Islet of Langerhans (tissue), 1 donor: ENCODE measurements around the gene EPHB6.

Experiments used
- FAIRE-seq: peaks from one replicate; lab custom pipeline; 2011; peaks lifted over from hg19 to GRCh38; lab: Jason Lieb, UNC

Gene EPHB6

DNA sequence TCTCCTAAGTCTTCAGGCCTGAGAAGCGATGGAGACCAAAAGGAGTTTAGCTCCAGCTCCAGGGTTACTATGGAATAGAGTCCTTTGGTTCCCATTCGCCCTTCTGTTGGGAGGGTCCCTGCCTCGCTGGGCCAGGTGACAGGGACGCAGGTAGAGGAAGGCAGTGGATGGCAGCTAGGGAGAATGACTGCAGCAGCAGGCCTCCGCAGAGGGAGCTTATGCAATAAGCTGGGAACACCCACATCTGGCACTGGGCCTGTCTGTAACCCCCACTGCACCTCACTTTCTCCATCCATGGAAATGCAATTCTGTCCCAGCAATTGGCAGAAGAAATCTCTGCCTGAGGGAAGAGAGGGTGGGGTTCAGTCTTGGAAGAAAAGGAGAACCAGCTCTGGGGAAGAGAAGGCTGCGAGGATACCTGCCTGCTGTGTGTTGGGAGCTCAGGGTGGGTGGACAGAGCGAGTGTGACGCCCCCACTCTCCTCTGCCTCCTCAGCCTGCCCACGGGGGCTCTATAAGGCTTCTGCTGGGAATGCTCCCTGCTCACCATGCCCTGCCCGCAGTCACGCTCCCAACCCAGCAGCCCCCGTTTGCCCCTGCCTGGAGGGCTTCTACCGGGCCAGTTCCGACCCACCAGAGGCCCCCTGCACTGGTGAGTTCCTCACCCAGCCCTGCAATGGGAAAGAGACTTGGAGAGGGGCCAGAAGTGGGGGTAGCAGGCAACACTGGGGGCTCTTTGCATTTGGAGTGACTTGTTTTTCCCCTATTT, 10.3 kb downstream of the EPHB6 start:
- no peak for FAIRE-seq

DNA sequence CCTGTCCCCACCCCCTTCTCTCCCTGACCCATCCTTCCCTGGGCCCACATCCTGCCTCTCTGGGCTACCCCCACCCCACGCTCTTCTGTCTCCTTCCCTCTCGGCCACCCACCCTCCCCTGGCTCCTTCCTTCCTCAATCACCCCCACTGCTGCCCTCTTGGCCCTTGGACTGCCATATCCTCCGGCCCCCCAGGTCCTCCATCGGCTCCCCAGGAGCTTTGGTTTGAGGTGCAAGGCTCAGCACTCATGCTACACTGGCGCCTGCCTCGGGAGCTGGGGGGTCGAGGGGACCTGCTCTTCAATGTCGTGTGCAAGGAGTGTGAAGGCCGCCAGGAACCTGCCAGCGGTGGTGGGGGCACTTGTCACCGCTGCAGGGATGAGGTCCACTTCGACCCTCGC, 10.9 kb downstream of the EPHB6 start:
- FAIRE-seq = no peak

DNA sequence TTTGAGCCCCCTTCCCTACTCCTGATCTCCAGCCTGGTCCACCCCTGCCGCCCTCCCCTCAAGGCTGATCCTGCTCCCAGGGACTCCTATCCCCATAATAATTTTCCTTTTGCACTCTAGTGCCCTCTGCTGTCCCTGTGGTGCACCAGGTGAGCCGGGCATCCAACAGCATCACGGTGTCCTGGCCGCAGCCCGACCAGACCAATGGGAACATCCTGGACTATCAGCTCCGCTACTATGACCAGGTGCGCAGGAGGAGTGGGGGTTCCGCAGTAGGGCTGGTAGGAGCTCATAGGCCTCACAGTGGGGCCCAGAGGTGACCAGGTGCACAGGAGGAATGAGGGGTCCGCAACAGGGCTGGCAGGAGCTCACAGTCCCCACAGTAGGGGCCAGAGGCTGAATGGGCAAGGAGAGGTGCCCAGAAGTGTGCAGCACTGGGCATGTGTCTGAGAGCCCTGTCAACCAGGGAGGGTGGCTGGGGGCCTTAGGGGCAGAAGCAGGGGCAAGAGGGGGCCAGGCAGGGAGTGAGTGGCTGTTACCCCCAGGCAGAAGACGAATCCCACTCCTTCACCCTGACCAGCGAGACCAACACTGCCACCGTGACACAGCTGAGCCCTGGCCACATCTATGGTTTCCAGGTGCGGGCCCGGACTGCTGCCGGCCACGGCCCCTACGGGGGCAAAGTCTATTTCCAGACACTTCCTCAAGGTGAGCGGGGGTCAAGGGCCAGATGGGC, 11.7 kb downstream of the EPHB6 start:
- no peak for FAIRE-seq

DNA sequence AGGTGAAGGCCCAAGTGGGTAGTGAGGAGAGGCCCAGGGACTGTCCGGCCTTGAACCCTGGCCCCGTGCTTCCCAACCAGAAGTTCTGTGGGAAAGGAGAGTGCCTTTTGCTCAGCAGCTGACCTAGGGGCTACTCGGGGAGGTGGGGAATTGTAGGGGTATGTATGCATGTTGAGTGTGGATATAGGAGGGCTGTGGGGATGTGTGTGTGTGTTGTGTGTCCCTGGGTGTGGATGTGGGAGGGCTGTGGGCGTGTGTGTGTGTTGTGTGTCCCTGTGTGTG, 12.2 kb downstream of the EPHB6 start:
- FAIRE-seq = no peak

DNA sequence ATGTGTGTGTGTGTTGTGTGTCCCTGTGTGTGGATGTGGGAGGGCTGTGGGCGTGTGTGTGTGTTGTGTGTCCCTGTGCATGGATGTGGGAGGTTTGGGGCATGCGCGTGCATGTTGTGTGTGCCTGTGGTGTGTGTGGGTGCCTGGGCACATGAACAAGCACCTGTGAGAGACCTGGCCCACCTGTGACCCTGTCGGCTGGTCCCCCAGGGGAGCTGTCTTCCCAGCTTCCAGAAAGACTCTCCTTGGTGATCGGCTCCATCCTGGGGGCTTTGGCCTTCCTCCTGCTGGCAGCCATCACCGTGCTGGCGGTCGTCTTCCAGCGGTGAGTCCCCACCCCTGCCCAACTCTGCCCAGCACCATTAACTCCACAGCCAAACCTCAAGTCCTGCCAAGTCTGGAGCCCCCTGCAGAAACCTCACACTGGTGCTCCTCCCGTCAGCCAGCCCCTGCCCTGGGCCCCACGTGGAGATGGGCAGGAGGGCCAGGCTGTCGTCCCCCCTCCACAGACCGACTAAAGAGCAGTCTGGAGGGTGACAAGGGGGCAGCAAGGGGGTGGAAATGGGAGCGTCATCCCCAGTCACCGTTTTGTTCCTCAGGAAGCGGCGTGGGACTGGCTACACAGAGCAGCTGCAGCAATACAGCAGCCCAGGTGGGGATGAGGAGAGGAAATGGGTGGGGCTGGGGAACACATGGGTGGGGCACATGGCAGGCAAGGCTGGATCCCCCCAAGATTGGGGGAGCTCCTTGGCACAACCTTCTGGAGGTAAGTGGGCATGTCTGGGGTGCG, 12.7 kb downstream of the EPHB6 start:
- FAIRE-seq = no peak

DNA sequence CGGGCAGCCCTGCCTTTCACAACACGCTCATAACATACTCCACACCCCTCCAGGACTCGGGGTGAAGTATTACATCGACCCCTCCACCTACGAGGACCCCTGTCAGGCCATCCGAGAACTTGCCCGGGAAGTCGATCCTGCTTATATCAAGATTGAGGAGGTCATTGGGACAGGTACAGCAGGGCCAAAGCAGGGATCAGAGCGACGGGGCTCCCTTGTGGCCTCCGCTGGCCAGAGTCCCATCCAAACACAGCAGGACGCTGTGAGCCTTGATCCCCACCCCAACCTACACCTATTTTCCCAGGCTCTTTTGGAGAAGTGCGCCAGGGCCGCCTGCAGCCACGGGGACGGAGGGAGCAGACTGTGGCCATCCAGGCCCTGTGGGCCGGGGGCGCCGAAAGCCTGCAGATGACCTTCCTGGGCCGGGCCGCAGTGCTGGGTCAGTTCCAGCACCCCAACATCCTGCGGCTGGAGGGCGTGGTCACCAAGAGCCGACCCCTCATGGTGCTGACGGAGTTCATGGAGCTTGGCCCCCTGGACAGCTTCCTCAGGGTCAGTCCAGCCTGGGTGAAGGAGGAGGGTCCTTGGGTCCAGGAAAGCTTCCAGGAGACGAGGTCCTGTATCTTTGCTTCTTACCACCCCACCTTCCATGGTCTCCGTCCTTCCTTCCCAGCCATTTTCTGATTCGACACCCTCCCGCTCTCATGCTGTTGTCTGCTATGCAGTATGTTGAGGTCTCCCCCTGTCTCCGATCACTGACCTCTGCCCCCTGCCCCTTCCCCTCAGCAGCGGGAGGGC, 13.5 kb downstream of the EPHB6 start:
- FAIRE-seq = no peak

DNA sequence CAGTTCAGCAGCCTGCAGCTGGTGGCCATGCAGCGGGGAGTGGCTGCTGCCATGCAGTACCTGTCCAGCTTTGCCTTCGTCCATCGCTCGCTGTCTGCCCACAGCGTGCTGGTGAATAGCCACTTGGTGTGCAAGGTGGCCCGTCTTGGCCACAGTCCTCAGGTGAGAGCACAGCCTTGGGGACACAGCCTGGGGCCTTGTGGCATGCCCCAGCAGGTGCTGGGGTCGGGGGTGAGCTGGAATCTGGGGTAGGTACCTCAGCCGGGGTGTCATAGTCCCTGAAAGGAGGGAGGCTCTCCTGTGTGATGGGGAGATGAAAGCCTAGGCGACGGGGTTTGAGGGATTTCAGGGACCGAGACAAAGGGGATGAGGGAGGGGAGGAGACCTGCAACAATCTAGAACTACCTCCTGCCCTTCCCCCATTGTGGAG, 14.1 kb downstream of the EPHB6 start:
- FAIRE-seq = no peak

DNA sequence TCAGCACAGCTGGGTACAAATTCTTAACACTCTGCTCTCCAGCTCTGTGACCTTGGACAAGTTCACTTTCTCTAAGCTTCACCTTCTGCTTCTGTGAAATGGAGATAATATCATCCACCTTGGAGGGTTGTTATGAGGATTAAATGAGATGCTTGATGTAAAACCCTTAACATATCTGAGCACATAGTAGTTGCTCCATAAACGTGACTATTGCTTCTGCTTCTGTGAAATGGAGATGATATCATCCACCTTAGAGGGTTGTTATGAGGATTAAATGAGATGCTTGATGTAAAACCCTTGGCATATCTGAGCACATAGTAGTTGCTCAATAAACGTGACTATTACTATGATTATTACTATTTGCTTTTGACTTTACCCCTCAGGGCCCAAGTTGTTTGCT, 14.6 kb downstream of the EPHB6 start:
- FAIRE-seq = no peak

DNA sequence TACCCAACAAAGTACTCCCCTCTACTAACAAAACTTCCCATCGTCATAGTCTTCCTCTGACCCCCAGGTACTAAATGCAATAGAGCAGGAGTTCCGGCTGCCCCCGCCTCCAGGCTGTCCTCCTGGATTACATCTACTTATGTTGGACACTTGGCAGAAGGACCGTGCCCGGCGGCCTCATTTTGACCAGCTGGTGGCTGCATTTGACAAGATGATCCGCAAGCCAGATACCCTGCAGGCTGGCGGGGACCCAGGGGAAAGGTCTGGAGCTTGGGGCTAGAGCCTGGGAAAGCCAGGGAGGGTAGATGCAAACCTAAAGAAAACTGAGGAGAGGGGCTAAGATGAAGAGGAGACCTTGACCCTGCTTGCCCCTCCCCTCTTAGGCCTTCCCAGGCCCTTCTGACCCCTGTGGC, 15.3 kb downstream of the EPHB6 start:
- FAIRE-seq = no peak

DNA sequence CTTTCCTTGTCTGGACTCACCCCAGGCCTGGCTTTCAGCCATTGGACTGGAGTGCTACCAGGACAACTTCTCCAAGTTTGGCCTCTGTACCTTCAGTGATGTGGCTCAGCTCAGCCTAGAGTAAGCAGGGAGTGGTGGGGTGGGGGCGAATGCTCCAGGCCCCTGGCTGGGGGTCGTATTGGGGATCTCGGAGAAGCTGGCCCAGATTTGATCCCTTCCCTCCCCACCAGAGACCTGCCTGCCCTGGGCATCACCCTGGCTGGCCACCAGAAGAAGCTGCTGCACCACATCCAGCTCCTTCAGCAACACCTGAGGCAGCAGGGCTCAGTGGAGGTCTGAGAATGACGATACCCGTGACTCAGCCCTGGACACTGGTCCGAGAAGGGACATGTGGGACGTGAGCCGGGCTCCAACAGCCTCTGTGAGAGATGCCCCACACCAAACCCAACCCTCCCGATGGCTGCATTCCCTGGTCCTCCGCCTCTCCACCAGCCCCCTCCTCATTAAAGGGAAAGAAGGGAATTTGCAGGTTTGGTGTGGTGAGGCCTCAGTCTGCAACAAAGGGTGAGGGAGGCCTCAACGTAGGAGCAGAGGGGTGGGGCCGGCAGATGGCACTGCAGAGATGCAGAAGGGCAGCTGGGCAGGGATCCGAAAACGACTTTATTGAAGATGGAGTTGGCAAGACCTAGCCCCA, 15.8 kb downstream of the EPHB6 start:
- no peak for FAIRE-seq

DNA sequence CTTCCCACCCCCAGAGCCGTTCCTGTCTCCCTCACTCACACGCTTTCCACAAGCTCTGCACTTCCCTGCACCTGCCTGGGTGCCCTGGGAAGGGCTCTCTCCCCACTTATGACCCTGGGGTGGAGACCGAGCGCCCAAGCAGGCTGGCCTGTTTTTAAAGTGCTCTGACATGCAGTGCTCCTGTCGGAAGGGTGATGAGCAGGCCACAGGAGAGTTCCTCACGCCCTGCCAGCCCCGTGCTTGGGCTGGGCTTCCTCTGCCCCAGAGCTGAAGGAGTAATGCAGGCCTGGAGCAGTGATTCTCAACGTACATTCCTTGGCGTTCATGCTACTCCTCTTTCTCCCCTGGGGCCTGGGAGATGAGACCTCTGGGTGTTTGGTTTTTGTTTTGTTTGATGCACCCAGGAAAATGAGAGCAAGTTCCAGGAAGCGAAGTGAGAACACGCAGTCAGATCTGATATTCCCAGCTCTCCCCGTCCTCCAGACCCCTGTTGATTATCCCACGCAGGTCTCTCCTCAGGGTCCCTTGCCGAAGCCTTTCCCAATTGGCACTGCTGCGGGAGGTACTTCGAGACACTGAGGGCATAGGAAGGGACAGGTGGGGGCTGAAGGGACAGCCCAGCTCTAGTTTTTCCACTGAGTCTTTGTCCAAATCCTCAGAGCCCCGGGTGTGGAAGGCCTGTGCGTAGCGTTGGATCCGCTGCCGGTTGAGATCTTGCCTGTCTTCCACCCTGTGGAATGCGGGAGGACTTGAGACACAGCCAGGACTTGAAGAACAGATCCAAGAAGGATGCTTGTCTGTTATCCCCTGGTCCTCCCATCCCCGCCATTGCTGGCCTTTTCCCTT, 16.6 kb downstream of the EPHB6 start:
- FAIRE-seq = no peak

DNA sequence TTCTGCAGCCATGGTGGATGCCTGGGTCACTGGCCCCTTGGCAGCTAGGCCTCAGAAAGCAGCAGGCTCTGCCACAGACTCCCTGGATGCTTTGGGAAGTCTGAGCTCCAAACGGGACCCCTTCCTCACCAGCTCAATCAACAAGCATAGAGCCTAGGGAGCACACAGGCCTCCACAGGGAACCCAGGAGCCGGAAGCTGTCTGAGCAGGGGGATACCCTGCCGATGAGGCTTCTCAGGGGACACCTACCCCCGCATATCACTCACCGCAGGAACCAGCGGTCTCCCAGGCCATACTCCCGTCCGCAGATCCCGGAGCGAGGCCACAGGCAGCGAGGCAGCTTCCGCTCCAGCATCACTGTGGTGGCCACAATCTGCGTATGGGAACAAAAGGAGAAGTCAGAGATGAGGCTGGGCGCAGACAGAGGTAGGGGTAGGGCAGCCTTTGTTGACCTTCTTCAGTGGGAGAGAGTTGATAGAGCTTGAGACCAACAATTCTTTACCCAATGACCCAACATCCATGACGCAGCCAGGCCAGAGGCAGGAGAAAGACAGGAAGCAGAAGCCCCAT, 17.3 kb downstream of the EPHB6 start:
- no peak for FAIRE-seq

DNA sequence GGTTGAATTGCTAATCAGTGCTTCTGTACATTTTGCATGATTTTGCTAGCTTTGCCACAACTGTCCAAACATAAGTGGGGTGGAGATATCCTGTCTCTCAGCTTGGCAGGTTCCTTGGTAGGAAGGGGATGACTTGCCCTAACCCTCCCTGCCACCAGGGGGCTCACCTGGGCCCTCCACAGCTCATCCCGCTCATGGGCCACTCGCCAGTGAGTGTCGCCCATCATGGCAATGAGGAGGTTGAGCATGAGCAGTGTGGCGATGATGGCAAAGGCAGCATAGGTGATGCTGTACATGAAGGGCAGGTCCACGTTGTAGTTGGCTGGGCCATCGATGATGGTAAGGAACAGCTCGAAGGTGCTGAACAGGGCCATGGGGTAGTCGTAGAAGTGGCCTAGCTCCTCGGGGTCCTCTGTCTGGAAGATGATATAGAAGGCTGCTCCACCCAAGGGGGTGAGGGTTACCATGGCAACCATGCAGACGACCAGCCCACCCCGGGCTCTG, 18.5 kb downstream of the EPHB6 start:
- FAIRE-seq = no peak

DNA sequence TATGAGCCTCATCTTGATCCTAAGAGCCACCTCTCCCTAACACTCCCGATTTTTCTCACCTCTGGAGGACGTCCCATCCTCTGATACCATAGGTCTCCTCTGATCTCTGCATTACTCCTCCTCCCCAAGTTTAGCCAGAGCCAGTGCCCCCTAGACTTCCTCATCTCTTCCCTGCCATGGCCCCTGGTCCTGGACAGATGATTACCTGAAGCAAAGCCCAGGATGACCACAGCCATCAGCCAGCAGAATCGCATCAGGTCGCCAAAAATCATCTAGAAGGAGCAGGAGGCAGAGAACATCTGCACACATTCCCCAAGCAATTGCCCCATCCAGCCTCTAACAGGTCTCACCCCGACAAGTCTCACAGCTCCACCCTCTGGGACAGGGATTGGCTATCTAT, 19.0 kb downstream of the EPHB6 start:
- no peak for FAIRE-seq

DNA sequence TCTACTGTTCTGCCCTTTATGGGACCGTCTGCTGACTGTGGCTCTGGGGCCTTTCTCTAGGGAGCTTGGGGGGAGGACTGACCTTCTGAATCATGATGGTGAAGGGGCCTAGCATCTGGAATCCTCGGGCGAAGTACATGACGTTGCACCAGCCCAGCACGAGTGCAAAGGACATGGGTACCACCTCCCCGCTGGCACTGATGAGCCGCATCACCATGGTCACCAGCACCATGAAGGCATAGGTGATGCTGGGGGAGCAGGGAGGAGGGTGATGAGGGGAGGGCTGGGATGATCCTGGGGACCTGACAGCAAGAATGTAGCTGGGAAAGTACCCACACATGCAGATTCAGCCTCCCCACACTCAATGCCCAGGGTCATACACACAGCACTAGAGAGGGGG, 19.5 kb downstream of the EPHB6 start:
- no peak for FAIRE-seq

DNA sequence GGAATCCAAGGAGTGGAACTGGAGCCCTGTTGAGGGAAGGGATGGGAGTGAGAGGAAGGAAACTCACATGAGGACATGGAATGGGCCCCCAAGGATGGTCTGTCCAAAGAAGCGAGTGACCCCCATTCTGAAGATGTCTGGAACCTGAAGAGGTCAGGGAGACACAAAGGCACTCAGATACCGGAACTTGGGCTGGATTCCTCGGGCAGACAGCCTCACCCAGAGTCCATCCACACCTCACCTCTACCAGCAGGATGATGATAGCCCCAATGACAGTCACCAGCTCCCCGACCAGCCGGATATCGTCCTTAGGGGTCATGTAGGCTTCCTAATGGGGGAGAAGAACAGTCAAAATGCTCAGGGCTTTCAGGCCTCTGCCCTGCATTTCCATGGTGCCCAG, 20.0 kb downstream of the EPHB6 start:
- FAIRE-seq = no peak

DNA sequence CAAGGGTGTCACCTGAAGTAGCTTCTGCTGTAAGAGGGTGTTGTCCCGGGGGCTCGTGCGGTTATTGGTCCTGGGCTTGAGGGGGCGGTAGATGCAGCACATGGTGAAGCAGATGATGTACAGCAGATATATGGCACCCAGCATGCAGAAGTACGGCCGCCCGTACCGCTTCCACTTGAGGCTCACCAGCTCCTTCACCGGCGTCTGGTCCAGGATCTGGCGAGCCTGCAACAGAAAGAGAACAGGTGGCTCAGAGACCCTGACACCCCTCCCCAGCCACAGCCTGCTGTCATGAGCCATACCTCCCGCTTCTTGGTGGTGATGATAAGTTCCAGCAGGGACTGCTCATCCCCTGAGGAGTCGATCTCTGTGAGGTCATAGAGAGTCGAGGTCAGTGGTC, 20.6 kb downstream of the EPHB6 start:
- no peak for FAIRE-seq

DNA sequence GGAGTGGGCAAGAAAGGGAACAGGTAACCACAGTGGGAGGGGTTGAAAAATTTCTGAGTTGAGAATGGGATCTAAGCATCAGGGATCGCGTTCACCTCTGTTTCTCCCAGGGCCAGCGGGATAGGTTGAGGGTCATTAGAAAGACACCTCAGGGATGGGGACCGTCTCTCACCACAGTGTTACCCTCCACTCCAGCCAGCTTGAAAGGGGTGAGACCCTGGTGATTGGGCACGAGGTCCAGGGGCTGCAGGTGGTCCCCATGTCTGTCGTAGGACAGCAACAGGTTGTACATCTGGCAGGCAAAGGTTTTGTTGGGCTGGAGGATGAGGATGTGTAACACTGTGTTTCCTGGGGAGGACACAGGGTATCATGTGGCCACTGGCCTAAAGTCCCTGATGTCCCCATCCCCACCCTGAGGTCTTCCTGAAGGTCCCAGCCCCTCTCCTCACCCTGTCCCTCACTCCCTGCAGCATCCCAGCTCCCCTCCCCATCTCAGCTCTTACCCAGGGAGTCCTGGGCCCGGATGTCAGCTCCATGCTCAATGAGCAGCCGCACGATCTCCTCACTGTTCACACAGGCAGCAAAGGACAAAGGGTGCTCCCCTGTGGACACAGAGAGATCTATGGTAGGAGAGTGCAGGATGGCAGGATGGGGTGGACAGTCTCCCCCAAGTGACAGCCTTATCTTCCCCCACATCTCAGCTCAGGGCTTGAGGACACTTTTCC, 21.5 kb downstream of the EPHB6 start:
- no peak for FAIRE-seq

DNA sequence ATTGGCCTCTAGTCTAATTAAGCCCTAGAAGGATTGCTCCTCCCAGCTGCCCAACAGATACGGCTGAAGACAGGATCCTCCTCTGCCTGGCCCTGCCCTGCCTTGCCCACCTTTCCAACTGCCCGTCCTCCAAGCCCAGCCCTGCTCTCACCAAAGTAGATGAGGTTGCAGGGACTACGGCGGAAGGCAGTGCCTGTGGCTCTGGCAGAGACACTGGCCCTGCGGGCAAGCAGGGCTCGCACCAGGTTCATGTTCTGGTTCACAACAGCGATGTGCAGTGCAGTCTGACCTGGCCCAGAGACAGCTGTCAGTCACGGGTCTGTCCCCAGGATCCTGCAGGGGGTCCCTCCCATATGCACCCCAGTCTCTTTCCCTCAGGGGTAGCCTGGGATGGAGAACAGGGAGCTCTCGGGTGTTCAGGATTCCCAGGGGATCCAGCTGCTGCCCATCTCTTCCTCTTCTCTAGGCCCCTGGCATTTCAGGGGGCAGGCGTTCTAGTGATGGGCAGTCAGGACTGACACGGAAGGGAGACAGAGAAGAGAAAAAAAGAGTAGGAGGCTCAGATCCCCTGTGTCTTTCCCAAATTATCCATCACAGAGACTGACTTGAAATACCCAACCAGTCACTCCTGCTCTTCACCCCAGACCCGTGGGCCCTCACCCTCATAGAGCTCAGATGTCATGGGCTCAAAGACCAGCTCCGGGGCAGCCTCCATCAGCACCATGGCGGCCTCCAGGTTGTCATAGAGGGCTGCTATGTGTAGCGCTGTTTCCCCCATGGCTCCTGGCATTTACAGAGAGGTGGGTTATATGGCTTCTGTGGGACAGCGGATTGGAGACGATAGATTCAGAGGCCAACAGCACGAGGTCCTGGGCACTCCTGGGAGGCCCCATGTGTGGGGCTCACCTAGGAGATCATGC, 22.4 kb downstream of the EPHB6 start:
- FAIRE-seq = no peak
